SK-N-SH (cell line): Measurements from ENCODE around the gene USP40.

Experiments used
- CTCF ChIP-seq: fragments of 200-600 bp; sonication (generic); IDR thresholded peaks from 2 replicates; pipeline ENCODE4 v1.6.1; 2017; ENCODE audit warnings: antibody characterized with exemption, mild to moderate bottlenecking, moderate library complexity
- MAX ChIP-seq: IDR thresholded peaks from 2 replicates; pipeline ENCODE4 v1.4.0; 2012; ENCODE audit warnings: low read depth
- MEF2A ChIP-seq: IDR thresholded peaks from 2 replicates; pipeline ENCODE4 v1.4.0; 2012; ENCODE audit warnings: low read depth, borderline replicate concordance
- RCOR1 ChIP-seq: fragments of 150-350 bp; IDR thresholded peaks from 2 replicates; pipeline ENCODE4 v1.6.1; 2017; ENCODE audit warnings: antibody characterized with exemption, low read length
- TEAD4 ChIP-seq: IDR thresholded peaks from 2 replicates; pipeline ENCODE4 v1.4.0; 2012; ENCODE audit warnings: mild to moderate bottlenecking, borderline replicate concordance; ENCODE audit not compliant: insufficient read depth
- YY1 ChIP-seq: IDR thresholded peaks from 2 replicates; pipeline ENCODE4 v1.4.0; 2012; ENCODE audit warnings: low read depth, mild to moderate bottlenecking

GRCh38 chr2:233428008-233428407 lies 138.6 kb downstream of the USP40 start:
- TF ChIP-seq MAX (no peak), YY1 (no peak), RCOR1 (no peak), TEAD4 (no peak), CTCF (no peak), MEF2A (no peak)
